GM23338 (cell line): Measurements from ENCODE around the gene MIEN1. TPM values are rescaled to one million over a fixed set of nuclear protein-coding genes. Genes with fewer than 3 reads are reported as not detected.

Experiments used
- ATAC-seq: fragments of 200-7000 bp; cut with Tn5 transposase; 3 replicates; pipeline ENCODE4 v1.9.1; 2020
- DNase-seq: peaks from one replicate; pipeline ENCODE4 v3.0.0-alpha.2; 2015; ENCODE audit warnings: low spot score
- H2AFZ ChIP-seq: fragments of 200-600 bp; sonication (generic); 2 replicates; pipeline ENCODE4 v1.8.0; 2016; ENCODE audit warnings: antibody characterized with exemption, mild to moderate bottlenecking, moderate library complexity
- H3F3A ChIP-seq: fragments of 200-600 bp; sonication (generic); replicated peaks from 2 replicates; pipeline ENCODE4 v1.8.0; 2017; ENCODE audit warnings: antibody characterized with exemption, mixed run types, low read depth
- H3K27ac ChIP-seq: fragments of 200-600 bp; sonication (generic); 2 replicates; pipeline ENCODE4 v1.6.1; 2016; ENCODE audit warnings: low read depth
- H3K27me3 ChIP-seq: fragments of 200-600 bp; sonication (generic); 2 replicates; pipeline ENCODE4 v1.8.0; 2016; ENCODE audit warnings: mild to moderate bottlenecking, mixed run types, moderate library complexity; ENCODE audit not compliant: insufficient read depth
- H3K36me3 ChIP-seq: fragments of 200-600 bp; sonication (generic); 2 replicates; pipeline ENCODE4 v1.8.0; 2016; ENCODE audit warnings: mild to moderate bottlenecking; ENCODE audit not compliant: insufficient read depth
- H3K4me1 ChIP-seq: fragments of 200-600 bp; sonication (generic); 2 replicates; pipeline ENCODE4 v1.8.0; 2016; ENCODE audit warnings: mild to moderate bottlenecking, moderate library complexity; ENCODE audit not compliant: insufficient read depth
- H3K4me2 ChIP-seq: fragments of 200-600 bp; sonication (generic); 2 replicates; pipeline ENCODE4 v1.7.1; 2017; ENCODE audit warnings: mixed run types
- H3K4me3 ChIP-seq: fragments of 200-600 bp; sonication (generic); 2 replicates; pipeline ENCODE4 v1.6.1; 2016; ENCODE audit warnings: mixed run types
- H3K79me2 ChIP-seq: fragments of 200-600 bp; sonication (generic); replicated peaks from 2 replicates; pipeline ENCODE4 v1.8.0; 2017; ENCODE audit warnings: mild to moderate bottlenecking; ENCODE audit not compliant: insufficient read depth
- H3K9me2 ChIP-seq: fragments of 200-600 bp; sonication (generic); 2 replicates; pipeline ENCODE4 v1.8.0; 2017; ENCODE audit not compliant: insufficient read depth
- H4K20me1 ChIP-seq: fragments of 200-600 bp; sonication (generic); replicated peaks from 2 replicates; pipeline ENCODE4 v1.8.0; 2017; ENCODE audit warnings: mild to moderate bottlenecking; ENCODE audit not compliant: insufficient read depth
- H3K27ac Mint-ChIP-seq: 2 replicates; pipeline ENCODE4 v1.8.0; 2020; ENCODE audit warnings: inconsistent platforms, mild to moderate bottlenecking, moderate library complexity, mixed read lengths
- H3K27me3 Mint-ChIP-seq: 3 replicates; pipeline ENCODE4 v1.8.0; 2022; ENCODE audit warnings: low read depth, mild to moderate bottlenecking, moderate library complexity, mixed read lengths, inconsistent platforms; ENCODE audit not compliant: insufficient read depth, poor library complexity
- H3K36me3 Mint-ChIP-seq: 3 replicates; pipeline ENCODE4 v1.8.0; 2021; ENCODE audit warnings: low read depth, mild to moderate bottlenecking, inconsistent platforms, moderate library complexity, mixed read lengths
- H3K4me1 Mint-ChIP-seq: 3 replicates; pipeline ENCODE4 v1.8.0; 2020; ENCODE audit warnings: mild to moderate bottlenecking, inconsistent platforms, mixed read lengths
- H3K4me3 Mint-ChIP-seq: 3 replicates; pipeline ENCODE4 v1.8.0; 2021; ENCODE audit warnings: moderate library complexity, mild to moderate bottlenecking, inconsistent platforms, mixed read lengths
- H3K9me3 Mint-ChIP-seq: 3 replicates; pipeline ENCODE4 v1.8.0; 2020; ENCODE audit warnings: moderate library complexity, mild to moderate bottlenecking, inconsistent platforms, mixed read lengths
- CREB1 ChIP-seq: fragments of 250-450 bp; sonication (Bioruptor Pico); IDR thresholded peaks from 2 replicates; pipeline ENCODE4 v1.5.0; 2020; ENCODE audit warnings: low read depth, mild to moderate bottlenecking, moderate library complexity
- ETS1 ChIP-seq: IDR thresholded peaks from 2 replicates; pipeline ENCODE4 v1.6.1; 2016; ENCODE audit warnings: antibody characterized with exemption
- EZH2 ChIP-seq: fragments of 200-600 bp; sonication (generic); IDR thresholded peaks from one replicate; pipeline ENCODE4 v1.8.0; 2017; ENCODE audit warnings: antibody characterized with exemption, mild to moderate bottlenecking, low read depth; ENCODE audit not compliant: unreplicated experiment
- EZH2phosphoT487 ChIP-seq: fragments of 200-600 bp; sonication (generic); IDR thresholded peaks from one replicate; pipeline ENCODE4 v1.8.1; 2018; ENCODE audit warnings: antibody characterized with exemption; ENCODE audit not compliant: unreplicated experiment
- JUNB ChIP-seq: IDR thresholded peaks from one replicate; pipeline ENCODE4 v1.6.1; 2016; ENCODE audit warnings: antibody characterized with exemption; ENCODE audit not compliant: unreplicated experiment
- NANOG ChIP-seq: IDR thresholded peaks from 2 replicates; pipeline ENCODE4 v1.6.1; 2016; ENCODE audit warnings: antibody characterized with exemption, borderline replicate concordance
- POLR2AphosphoS5 ChIP-seq: IDR thresholded peaks from 2 replicates; pipeline ENCODE4 v1.6.1; 2016; ENCODE audit warnings: antibody characterized with exemption, low read depth
- STAT1 ChIP-seq: IDR thresholded peaks from one replicate; pipeline ENCODE4 v1.6.1; 2016; ENCODE audit warnings: antibody characterized with exemption; ENCODE audit not compliant: unreplicated experiment
- ZNF114 ChIP-seq: fragments of 250-450 bp; sonication (Bioruptor Pico); IDR thresholded peaks from 2 replicates; pipeline ENCODE4 v1.5.0; 2020; ENCODE audit warnings: mild to moderate bottlenecking, moderate library complexity
- ZNF331 ChIP-seq: fragments of 250-450 bp; sonication (Bioruptor Pico); IDR thresholded peaks from 2 replicates; pipeline ENCODE4 v1.5.0; 2020; ENCODE audit warnings: low read depth, mild to moderate bottlenecking, moderate library complexity
- ZNF462 ChIP-seq: fragments of 250-450 bp; sonication (Bioruptor Pico); IDR thresholded peaks from 2 replicates; pipeline ENCODE4 v1.5.0; 2020; ENCODE audit warnings: mild to moderate bottlenecking, moderate library complexity
- polyA plus RNA-seq: library from polyadenylated mRNA; unstranded; fragments of >200 nt; fragmentation: Nextera tagmentation; extraction: Ambion mirVana; gene quantifications from 2 replicates; pipeline ENCODE4 v1.2.1, GENCODE V29; 2016
- total RNA-seq: library from RNA; depleted of rRNA; stranded (reverse); fragments of >200 nt; shearing (Covaris generic); gene quantifications from 2 replicates; pipeline ENCODE4 v1.2.3, GENCODE V29; 2014
- TF ChIP-seq, protein P1 (sequence below), 2 experiments: fragments of 200-600 bp in 1 of 2; sonication (generic) in 1 of 2; conservative IDR thresholded peaks; 2 replicates each; pipeline versions ENCODE4 v1.5.1 to v1.6.1; 2016 to 2017; ENCODE audit warnings: antibody characterized with exemption in 2 of 2, low read depth in 2 of 2, mild to moderate bottlenecking in 2 of 2, moderate library complexity in 1 of 2
- TF ChIP-seq, protein P2 (sequence below): IDR thresholded peaks from one replicate; pipeline ENCODE4 v1.6.1; 2018; ENCODE audit warnings: antibody characterized with exemption; ENCODE audit not compliant: unreplicated experiment

MIEN1 gene
- total and polyA plus RNA-seq, 2 experiments from 2014 or later: 37.1 to 91.8 TPM

DNA sequence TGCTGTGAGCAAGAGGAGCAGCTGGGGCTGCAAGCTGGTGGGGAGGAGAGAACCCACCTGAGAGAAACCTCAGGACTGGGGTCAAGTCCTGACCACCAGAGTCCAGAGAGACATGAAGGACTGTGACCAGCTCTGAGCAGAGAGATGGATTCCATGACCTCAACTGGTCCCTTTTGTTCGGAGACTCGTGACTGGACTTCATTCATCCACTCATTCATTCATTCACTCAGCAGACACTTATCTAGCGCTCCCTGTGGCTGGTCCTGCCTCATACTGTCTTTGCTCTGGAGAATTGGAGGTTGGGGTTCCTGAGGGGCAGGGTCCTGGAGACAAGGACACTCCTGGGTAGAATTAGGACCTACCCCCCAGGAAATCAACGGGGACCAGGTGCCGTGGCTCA, 26.4 kb downstream of the MIEN1 start:
- Mint-ChIP-seq H3K4me3 (peak overlapping the region; percentile 23; the same call in 1 of the 3 replicates), H3K27me3 (peaks cover 5% of the 10 kb centered on the region), H3K4me1 (peaks cover 58% of the 10 kb centered on the region), H3K27ac (peak overlapping the region; percentile 94), H3K9me3 (no peaks in the 10 kb centered on the region), H3K36me3 (peaks cover 40% of the 10 kb centered on the region)
- TF ChIP-seq EZH2phosphoT487 (no peak), ETS1 (no peak), CREB1 (CRISPR knock-in tag) (no peak), EZH2 (no peak), ZNF462 (CRISPR knock-in tag) (no peak), JUNB (no peak), POLR2AphosphoS5 (no peak), ZNF114 (CRISPR knock-in tag) (no peak), STAT1 (no peak), NANOG (no peak), ZNF331 (no peak)
- TF ChIP-seq, protein P1, sequence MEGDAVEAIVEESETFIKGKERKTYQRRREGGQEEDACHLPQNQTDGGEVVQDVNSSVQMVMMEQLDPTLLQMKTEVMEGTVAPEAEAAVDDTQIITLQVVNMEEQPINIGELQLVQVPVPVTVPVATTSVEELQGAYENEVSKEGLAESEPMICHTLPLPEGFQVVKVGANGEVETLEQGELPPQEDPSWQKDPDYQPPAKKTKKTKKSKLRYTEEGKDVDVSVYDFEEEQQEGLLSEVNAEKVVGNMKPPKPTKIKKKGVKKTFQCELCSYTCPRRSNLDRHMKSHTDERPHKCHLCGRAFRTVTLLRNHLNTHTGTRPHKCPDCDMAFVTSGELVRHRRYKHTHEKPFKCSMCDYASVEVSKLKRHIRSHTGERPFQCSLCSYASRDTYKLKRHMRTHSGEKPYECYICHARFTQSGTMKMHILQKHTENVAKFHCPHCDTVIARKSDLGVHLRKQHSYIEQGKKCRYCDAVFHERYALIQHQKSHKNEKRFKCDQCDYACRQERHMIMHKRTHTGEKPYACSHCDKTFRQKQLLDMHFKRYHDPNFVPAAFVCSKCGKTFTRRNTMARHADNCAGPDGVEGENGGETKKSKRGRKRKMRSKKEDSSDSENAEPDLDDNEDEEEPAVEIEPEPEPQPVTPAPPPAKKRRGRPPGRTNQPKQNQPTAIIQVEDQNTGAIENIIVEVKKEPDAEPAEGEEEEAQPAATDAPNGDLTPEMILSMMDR (conservative IDR thresholded peaks at IDR 0.05; ENCODE audit: low read depth in 2 of 2): no peak
- TF ChIP-seq, protein P2, sequence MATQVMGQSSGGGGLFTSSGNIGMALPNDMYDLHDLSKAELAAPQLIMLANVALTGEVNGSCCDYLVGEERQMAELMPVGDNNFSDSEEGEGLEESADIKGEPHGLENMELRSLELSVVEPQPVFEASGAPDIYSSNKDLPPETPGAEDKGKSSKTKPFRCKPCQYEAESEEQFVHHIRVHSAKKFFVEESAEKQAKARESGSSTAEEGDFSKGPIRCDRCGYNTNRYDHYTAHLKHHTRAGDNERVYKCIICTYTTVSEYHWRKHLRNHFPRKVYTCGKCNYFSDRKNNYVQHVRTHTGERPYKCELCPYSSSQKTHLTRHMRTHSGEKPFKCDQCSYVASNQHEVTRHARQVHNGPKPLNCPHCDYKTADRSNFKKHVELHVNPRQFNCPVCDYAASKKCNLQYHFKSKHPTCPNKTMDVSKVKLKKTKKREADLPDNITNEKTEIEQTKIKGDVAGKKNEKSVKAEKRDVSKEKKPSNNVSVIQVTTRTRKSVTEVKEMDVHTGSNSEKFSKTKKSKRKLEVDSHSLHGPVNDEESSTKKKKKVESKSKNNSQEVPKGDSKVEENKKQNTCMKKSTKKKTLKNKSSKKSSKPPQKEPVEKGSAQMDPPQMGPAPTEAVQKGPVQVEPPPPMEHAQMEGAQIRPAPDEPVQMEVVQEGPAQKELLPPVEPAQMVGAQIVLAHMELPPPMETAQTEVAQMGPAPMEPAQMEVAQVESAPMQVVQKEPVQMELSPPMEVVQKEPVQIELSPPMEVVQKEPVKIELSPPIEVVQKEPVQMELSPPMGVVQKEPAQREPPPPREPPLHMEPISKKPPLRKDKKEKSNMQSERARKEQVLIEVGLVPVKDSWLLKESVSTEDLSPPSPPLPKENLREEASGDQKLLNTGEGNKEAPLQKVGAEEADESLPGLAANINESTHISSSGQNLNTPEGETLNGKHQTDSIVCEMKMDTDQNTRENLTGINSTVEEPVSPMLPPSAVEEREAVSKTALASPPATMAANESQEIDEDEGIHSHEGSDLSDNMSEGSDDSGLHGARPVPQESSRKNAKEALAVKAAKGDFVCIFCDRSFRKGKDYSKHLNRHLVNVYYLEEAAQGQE: no peak
- Histone ChIP-seq H3K9me2 (no peaks in the 10 kb centered on the region), H3K4me1 (peaks cover 53% of the 10 kb centered on the region), H3K27me3 (no peaks in the 10 kb centered on the region), H3K4me3 (no peak overlapping the region), H3K36me3 (peaks cover 10% of the 10 kb centered on the region), H4K20me1 (peaks cover 32% of the 10 kb centered on the region), H3F3A (0 out of 2 replicates have a peak, but pooled peaks cover 2% of the 10 kb centered on the region), H3K4me2 (peak overlapping the region; percentile 75; the same call in 1 of the 2 replicates), H2AFZ (no peak overlapping the region), H3K27ac (peak overlapping the region; percentile 79; the same call in 1 of the 2 replicates), H3K79me2 (peaks cover 85% of the 10 kb centered on the region)
- DNase-seq (no peak), ATAC-seq (no peak)
